Fibroblast of lung (primary cell): ENCODE data around the gene ARHGAP35.

Experiments used
- CTCF ChIP-seq, 2 donors: IDR thresholded peaks in 1 of 2; conservative IDR thresholded peaks in 1 of 2; 1 replicate in 1 of 2; 2 replicates in 1 of 2; pipeline ENCODE4 v1.5.1; 2011 to 2012; ENCODE audit warnings: low read length in 2 of 2, control low read depth in 1 of 2, inconsistent platforms in 1 of 2, low read depth in 1 of 2, mild to moderate bottlenecking in 1 of 2
- EZH2 ChIP-seq: IDR thresholded peaks from 2 replicates; pipeline ENCODE4 v1.5.1; 2012; ENCODE audit warnings: low read length, control low read depth, mild to moderate bottlenecking; ENCODE audit errors: missing control alignments

- no peak for TF ChIP-seq CTCF (conservative IDR thresholded peaks at IDR 0.05 in 1 of 2, IDR thresholded peaks at IDR 0.05 in 1 of 2; ENCODE audit: low read depth in 1 of 2, low read length in 2 of 2)
- TF ChIP-seq EZH2 = no peak
Observed at GRCh38 chr19:46812977-46813838, 47.6 kb upstream of the ARHGAP35 start.
